Measurements from ENCODE around the gene BRI3.

- TF ChIP-seq POLR2AphosphoS5 (IDR thresholded peaks at IDR 0.05), result no peak
- peak in 2 of 4 experiments; percentile 38 to 57 for TF ChIP-seq CTCF (IDR thresholded peaks at IDR 0.05)
Observed at GRCh38 chr7:98240961-98241673, 40.4 kb upstream of the BRI3 start.
